ENCODE measurements around the gene CFAP251.
A peak's percentile ranks its signal among the peaks of the same experiment; 100 is the strongest.

Gene CFAP251

DNA sequence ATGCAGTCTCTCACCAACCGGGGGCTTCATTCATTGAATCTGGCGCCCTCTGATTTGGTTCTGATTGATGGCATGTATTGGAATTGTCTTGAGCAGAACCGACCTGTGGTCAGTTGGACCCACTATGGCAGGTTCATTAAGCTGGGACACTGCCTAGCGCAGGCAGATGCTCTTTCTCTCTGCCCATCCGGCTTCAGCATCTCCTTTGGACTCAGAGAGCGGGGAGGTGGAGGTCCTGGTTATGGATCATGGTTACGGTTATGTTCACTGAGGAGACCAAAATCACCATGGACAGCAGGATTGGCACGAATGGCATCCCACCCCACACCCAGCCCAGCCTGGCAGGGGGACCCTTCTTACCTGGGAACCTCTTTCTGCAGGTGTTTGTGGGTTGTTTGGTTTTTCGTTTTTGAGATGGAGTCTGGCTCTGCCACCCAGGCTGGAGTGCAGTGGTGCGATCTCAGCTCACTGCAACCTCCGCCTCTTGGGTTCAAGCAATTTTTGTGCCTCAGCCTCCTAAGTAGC lies 86.9 kb downstream of the CFAP251 start:
- no peak for DNase-seq (ENCODE audit: low spot score)

- no peak for DNase-seq (ENCODE audit: low spot score)
Measured at GRCh38 chr12:122006186-122006926, 88.0 kb downstream of the CFAP251 start.

- no peak for DNase-seq (ENCODE audit: low spot score)
Measured at GRCh38 chr12:122009741-122010140, 91.3 kb downstream of the CFAP251 start.

DNA sequence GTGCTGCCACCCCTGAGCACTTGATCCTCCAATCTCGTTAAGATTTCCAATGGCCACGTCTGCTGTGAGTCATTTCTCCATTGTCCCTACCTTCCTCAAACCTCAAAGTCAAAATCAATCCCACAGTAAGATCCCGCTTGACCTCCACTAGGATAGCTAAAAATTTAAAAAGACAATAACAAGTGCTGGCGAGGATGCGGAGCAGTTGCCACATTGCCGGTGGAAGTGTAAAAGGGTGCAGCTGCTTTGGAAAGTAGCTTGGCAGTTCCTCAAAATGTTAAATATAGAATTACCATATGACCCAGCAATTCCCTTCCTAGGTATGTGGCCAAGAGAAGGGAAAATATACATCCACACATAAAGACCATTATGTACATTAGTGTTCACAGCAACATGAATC lies 93.8 kb downstream of the CFAP251 start:
- DNase-seq (ENCODE audit: low spot score), result no peak

DNA sequence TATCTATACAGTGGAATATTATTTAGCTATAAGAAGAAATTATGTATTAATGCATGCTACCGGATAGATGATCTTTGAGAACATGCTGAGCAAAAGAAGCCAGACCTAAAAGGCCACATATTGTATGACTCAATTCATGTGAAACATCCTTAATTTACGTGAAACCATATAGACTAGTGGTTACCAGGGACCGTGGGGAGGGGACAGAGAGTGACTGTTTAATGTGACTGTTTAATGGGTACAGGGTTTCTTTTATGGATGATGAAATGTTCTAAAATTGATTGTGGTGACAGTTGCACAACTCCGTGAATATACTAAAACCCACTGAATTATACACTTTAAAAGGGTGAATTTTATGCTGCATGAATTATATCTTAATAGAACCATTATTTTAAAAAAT lies 94.7 kb downstream of the CFAP251 start:
- DNase-seq (ENCODE audit: low spot score), result no peak

GRCh38 chr12:122013791-122014590 lies 95.6 kb downstream of the CFAP251 start:
- DNase-seq (ENCODE audit: low spot score), result peak; percentile 50

- no peak for DNase-seq (ENCODE audit: low spot score)
Measured at GRCh38 chr12:122014781-122015180, 96.4 kb downstream of the CFAP251 start.

- no peak for DNase-seq (ENCODE audit: low spot score)
Measured at GRCh38 chr12:122018457-122018856, 100.1 kb downstream of the CFAP251 start.

- no peak for DNase-seq (ENCODE audit: low spot score)
Measured at GRCh38 chr12:122018937-122019336, 100.5 kb downstream of the CFAP251 start.

DNA sequence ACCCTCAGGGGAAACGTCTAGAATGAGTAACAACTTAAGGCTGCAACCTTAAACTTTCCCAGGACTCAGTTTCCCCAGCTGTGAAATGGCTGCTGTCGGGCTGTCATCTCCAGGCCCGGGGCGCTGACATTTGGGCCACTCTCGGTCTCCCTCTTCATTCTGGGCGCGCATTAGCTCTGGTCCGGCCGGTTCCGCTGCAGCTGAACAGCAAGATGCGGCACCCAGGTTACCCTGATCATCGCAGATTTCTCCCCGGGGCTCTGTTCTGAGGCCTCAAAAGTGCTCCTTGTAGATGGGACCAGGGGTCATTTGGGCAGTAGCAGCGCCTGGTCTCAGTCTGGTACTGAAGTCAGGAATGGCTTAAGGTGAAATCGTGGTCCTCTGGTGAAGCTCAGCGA lies 102.4 kb downstream of the CFAP251 start:
- no peak for DNase-seq (ENCODE audit: low spot score)

DNA sequence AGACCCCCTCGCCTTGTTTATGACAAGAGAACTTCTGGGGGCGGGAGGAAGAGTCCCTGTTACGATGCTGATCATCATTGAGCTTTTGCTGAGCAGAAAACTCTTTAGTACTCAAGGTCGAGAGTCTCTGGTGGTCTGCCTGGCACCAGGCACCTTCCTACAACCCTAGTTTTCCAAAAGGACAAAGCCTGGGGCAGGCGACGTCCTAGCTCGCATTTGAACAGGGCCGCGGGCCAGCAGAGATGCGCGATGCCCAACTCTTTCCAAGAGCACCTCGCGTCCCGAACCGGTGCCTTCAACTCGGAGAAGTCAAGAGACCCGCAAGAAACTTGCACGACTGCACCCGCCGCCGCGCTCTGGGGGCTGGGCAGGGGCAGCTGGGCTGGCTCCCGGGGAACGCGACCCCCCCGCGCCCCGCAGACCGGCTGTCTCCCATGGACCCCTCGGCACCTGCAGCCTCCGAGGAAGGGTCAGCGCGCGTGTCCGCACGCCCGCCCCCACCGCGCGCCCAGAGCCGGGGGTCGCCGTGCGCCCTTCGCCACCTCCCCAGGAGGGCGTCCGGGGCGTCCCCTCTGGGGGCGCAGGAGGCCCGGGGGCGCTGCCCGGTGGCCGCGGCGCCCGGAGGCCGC lies 102.9 kb downstream of the CFAP251 start:
- no peak for DNase-seq (ENCODE audit: low spot score)

GRCh38 chr12:122021822-122022392 lies 103.5 kb downstream of the CFAP251 start, which contains the start of gene BCL7A:
Gene BCL7A, plus strand, starts transcription at chr12:122021884. Its CDS starts 208 bp downstream, at chr12:122022092.
- DNase-seq (ENCODE audit: low spot score), result peak; percentile 22

GRCh38 chr12:122022393-122023338 lies 104.3 kb downstream of the CFAP251 start:
- no peak for DNase-seq (ENCODE audit: low spot score)

GRCh38 chr12:122023339-122024131 lies 105.1 kb downstream of the CFAP251 start:
- DNase-seq (ENCODE audit: low spot score), result no peak

- DNase-seq (ENCODE audit: low spot score), result no peak
Measured at GRCh38 chr12:122024132-122024785, 105.9 kb downstream of the CFAP251 start.

DNA sequence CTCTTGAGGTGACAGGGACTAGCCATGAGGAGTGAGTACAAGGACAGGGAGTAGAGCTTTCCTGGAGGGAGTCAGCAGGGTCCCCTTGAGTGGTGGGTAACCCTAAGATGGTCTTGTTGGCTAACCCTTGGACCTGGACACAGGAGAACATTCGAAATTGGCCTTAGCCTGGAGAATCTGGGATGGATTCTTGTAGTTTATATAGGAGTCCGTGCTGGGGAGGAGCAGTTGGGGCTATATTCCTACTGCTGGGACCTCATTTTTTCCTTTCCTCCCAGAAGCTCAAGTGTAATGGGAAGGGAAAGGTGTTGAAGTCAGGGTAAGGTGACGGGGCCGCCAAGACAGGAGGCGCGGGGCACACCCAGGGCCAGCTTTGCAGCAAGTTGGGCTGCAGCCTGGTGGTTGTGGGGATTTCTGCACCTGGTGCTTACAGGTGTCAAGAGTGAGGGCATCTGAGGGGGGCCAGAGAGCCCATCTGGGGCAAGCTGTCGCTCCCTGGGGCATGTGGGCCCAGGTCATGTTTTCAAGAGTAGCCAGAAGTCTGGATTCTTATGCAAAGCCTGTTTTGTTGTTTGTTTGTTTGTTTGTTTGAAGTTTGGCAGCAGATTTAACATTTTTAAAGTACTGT lies 108.4 kb downstream of the CFAP251 start:
- DNase-seq (ENCODE audit: low spot score), result no peak

GRCh38 chr12:122028165-122028904 lies 109.9 kb downstream of the CFAP251 start:
- no peak for DNase-seq (ENCODE audit: low spot score)

DNA sequence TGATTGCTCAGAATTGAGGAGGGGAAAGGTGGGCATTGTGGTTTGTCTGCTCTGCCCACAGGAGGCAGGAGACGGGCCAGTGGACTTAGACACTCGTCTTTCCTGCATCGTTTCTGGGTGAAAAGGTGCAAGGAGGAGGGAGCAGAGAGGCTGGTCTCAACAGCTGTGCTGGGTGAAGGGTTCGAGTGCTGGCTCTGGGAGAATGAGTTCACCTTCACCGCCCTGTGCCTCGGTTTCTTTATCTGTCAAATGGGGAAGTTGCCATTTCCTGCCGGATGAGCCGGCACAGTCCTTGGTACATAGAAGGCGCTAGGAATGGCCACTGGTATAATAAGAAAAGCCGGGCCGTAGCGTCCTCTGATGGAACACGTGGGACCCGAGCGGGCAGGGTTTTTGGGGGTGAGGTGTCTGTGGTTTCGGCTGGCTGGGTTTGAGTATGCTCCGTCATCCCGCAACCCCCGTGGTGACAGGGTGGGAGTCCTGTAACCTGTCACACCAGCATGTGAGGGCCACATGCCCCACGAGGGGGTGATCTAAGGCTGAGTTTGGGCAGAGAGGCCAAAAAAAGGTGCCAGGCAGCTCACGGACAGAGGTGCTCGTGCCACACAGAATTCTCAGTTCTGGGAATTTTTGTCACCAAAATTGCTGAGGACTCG lies 110.6 kb downstream of the CFAP251 start:
- no peak for DNase-seq (ENCODE audit: low spot score)

Data from hematopoietic multipotent progenitor cell treated with erythropoietin and hydrocortisone succinate and interleukin-3 and kit ligand, for 17 days (in vitro differentiated cells).